ENCODE results near the gene RGS11. TPM values are rescaled to one million over a fixed set of nuclear protein-coding genes. Genes with fewer than 3 reads are reported as not detected.

The RGS11 gene
- total RNA-seq, 1 experiment from 2014 or later, result 0.85 TPM

- CTCF ChIA-PET, result interaction anchor here (0.6 kb wide), 1 partner anchor 268 kb away, joined by 7 read pairs; the partner anchor contains the start of genes POLR3K and SNRNP25
Observed at GRCh38 chr16:321532-321931, 45.8 kb upstream of the RGS11 start.

DNA sequence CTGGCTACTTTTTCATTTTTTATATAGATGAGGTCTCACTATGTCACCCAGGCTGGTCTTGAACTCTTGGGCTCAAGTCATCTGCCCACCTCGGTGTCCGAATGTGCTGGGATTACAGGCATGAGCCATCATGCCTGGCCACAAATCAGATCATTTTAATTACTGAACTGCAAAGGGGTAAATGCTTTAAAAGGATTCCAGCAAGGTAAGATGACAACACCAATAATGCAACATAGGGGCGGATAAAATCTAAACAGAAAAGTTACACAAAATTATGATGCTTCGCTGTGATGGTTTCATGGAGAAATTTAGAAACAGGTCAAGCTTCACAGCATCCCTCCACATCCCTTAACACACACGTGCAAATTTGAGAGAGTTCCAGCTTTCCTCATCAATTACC lies 44.5 kb upstream of the RGS11 start:
- CTCF ChIA-PET, result interaction anchor here (0.6 kb wide), 1 partner anchor 17 kb away, joined by 5 read pairs; no protein-coding TSS in a partner anchor
- TF ChIP-seq CTCF (IDR thresholded peaks at IDR 0.05; ENCODE audit: unreplicated experiment), result no peak
- Mint-ChIP-seq H3K4me3 (ENCODE audit: low read depth, unreplicated experiment) (no peak overlapping the region), H3K27ac (ENCODE audit: unreplicated experiment) (peak overlapping the region; percentile 52), H3K27me3 (ENCODE audit: unreplicated experiment) (no peaks in the 10 kb centered on the region), H3K9me3 (ENCODE audit: low read depth, unreplicated experiment) (no peaks in the 10 kb centered on the region), H3K4me1 (ENCODE audit: low read depth, unreplicated experiment) (peaks cover 28% of the 10 kb centered on the region), H3K36me3 (ENCODE audit: insufficient read depth, unreplicated experiment) (peaks cover 37% of the 10 kb centered on the region)
- no TSS peak for BruUV-seq (replicated peaks)
- no peak for DNase-seq
- intact Hi-C loops (cut with micrococcal nuclease; ENCODE audit: unreplicated experiment), result no loop called here

More at GRCh38 chr16:321532-321931, 45.8 kb upstream of the RGS11 start:
- Mint-ChIP-seq H3K4me3 (ENCODE audit: low read depth, unreplicated experiment) (no peak overlapping the region), H3K27me3 (ENCODE audit: unreplicated experiment) (no peaks in the 10 kb centered on the region), H3K27ac (ENCODE audit: unreplicated experiment) (no peak overlapping the region), H3K36me3 (ENCODE audit: insufficient read depth, unreplicated experiment) (peaks cover 37% of the 10 kb centered on the region), H3K9me3 (ENCODE audit: low read depth, unreplicated experiment) (no peaks in the 10 kb centered on the region), H3K4me1 (ENCODE audit: low read depth, unreplicated experiment) (peaks cover 28% of the 10 kb centered on the region)
- DNase-seq, result no peak
- BruUV-seq (replicated peaks), result no TSS peak
- intact Hi-C loops (cut with micrococcal nuclease; ENCODE audit: unreplicated experiment), result no loop called here
- no peak for TF ChIP-seq CTCF (IDR thresholded peaks at IDR 0.05; ENCODE audit: unreplicated experiment)

DNA sequence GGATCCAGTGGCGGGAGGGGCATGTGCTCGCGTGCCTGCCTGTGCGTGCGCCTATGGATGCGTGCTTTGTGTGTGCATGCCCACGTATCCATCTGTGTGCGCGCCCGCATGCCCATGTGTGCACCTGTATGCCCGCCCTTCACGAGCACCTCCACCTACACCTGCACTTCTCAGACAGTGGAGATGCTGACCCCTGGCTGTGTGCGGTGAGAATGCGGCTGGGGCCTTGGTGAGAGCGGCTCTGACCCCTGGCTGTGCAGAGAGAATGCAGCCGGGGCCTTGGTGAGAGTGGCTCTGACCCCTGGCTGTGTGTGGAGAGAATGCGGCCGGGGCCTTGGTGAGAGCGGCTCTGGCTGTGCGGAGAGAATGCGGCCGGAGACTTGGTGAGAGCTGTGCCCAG lies 42.9 kb upstream of the RGS11 start:
- BruUV-seq (replicated peaks), result no TSS peak
- peaks cover 24% of the 10 kb centered on the region for H3K36me3 Mint-ChIP-seq (ENCODE audit: insufficient read depth, unreplicated experiment)
- no peaks in the 10 kb centered on the region for H3K9me3 Mint-ChIP-seq (ENCODE audit: low read depth, unreplicated experiment)
- intact Hi-C loops (cut with micrococcal nuclease; ENCODE audit: unreplicated experiment), result no loop called here
- TF ChIP-seq CTCF (IDR thresholded peaks at IDR 0.05; ENCODE audit: unreplicated experiment), result no peak
- no peak overlapping the region for H3K4me3 Mint-ChIP-seq (ENCODE audit: low read depth, unreplicated experiment)
- DNase-seq, result peak; percentile 29
- no peaks in the 10 kb centered on the region for H3K27me3 Mint-ChIP-seq (ENCODE audit: unreplicated experiment)
- H3K27ac Mint-ChIP-seq (ENCODE audit: unreplicated experiment), result no peak overlapping the region
- CTCF ChIA-PET, result no interaction called here
- H3K4me1 Mint-ChIP-seq (ENCODE audit: low read depth, unreplicated experiment), result peaks cover 28% of the 10 kb centered on the region

- BruUV-seq (replicated peaks), result no TSS peak
- CTCF ChIA-PET, result no interaction called here
- intact Hi-C loops (cut with micrococcal nuclease; ENCODE audit: unreplicated experiment), result no loop called here
Observed at GRCh38 chr16:317583-317982, 41.8 kb upstream of the RGS11 start.

More at GRCh38 chr16:317583-317982, 41.8 kb upstream of the RGS11 start:
- no peak for DNase-seq
- peaks cover 28% of the 10 kb centered on the region for H3K36me3 Mint-ChIP-seq (ENCODE audit: insufficient read depth, unreplicated experiment)
- no peaks in the 10 kb centered on the region for H3K27me3 Mint-ChIP-seq (ENCODE audit: unreplicated experiment)
- H3K4me1 Mint-ChIP-seq (ENCODE audit: low read depth, unreplicated experiment), result peaks cover 20% of the 10 kb centered on the region
- H3K9me3 Mint-ChIP-seq (ENCODE audit: low read depth, unreplicated experiment), result no peaks in the 10 kb centered on the region
- no peak overlapping the region for H3K27ac Mint-ChIP-seq (ENCODE audit: unreplicated experiment)
- no peak overlapping the region for H3K4me3 Mint-ChIP-seq (ENCODE audit: low read depth, unreplicated experiment)
- TF ChIP-seq CTCF (IDR thresholded peaks at IDR 0.05; ENCODE audit: unreplicated experiment), result no peak
